BLaER1 treated with 17β-estradiol and CSF1 and Interleukin-3, amounts not matched to agents 10 nM and 100 nM (cell line): ENCODE data around the gene ARHGAP33.

Experiments
- H3K27ac ChIP-seq, 11 experiments: shearing (Covaris generic); formaldehyde crosslinking; 2 replicates each; pipeline ENCODE4 v1.8.1; 2022
- H3K27me3 ChIP-seq, 11 experiments: shearing (Covaris generic); formaldehyde crosslinking; 2 replicates each; pipeline ENCODE4 v1.8.1; 2022
- H3K36me3 ChIP-seq, 11 experiments: shearing (Covaris generic); formaldehyde crosslinking; 2 replicates each; pipeline ENCODE4 v1.8.1; 2022
- H3K4me1 ChIP-seq, 10 experiments: shearing (Covaris generic); formaldehyde crosslinking; 2 replicates each; pipeline ENCODE4 v1.8.1; 2022
- H3K4me2 ChIP-seq, 11 experiments: shearing (Covaris generic); formaldehyde crosslinking; 2 replicates each; pipeline ENCODE4 v1.8.1; 2022
- H3K4me3 ChIP-seq, 10 experiments: shearing (Covaris generic); formaldehyde crosslinking; 2 replicates each; pipeline ENCODE4 v1.8.1; 2022
- H3K9ac ChIP-seq, 11 experiments: shearing (Covaris generic); formaldehyde crosslinking; 2 replicates each; pipeline ENCODE4 v1.8.1; 2022
- H3K9me3 ChIP-seq, 11 experiments: shearing (Covaris generic); formaldehyde crosslinking; replicated peaks in 1 of 11; 2 replicates each; pipeline ENCODE4 v1.8.1; 2022
- H4K20me1 ChIP-seq, 11 experiments: shearing (Covaris generic); formaldehyde crosslinking; 2 replicates each; pipeline ENCODE4 v1.8.1; 2022
- Cebpa-rat ChIP-seq, 11 experiments: shearing (Covaris generic); IDR thresholded peaks; 2 replicates each; pipeline ENCODE4 v1.8.1; 2022

ARHGAP33 gene

DNA sequence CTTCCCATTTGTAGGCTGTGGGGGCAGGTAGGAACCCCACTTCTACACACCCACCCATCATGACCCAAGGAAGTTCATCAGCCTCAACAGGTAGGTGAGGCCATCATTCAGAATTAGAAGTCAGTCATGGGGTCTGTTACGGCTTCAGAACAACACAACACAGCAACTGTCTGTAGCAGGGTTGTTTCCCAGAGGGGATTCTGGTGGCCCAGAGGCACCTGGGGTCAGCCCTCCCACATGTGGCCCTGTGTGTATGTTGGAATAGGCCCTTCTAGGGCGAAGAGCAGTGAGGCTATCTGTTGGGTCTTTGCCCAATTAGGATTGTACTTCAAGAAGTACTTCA is 36.5 kb upstream of the ARHGAP33 start:
- H3K36me3 ChIP-seq = peaks cover 49 to 68% (median 59%) of the 10 kb centered on the region in 11 experiments
- no peaks in the 10 kb centered on the region for H3K27me3 ChIP-seq
- no peak for TF ChIP-seq Cebpa-rat (IDR thresholded peaks at IDR 0.05)
- H3K9ac ChIP-seq = peak overlapping the region in 4 of 11 experiments; percentile 19 to 85 (median 76); a peak in 4 of 22 replicates
- peaks cover 0 to 2% (median 0%) of the 10 kb centered on the region in 11 experiments; a peak in 1 of 22 replicates for H3K9me3 ChIP-seq
- peaks cover 36 to 65% (median 63%) of the 10 kb centered on the region in 11 experiments for H4K20me1 ChIP-seq
- H3K4me3 ChIP-seq = no peak overlapping the region; a peak in 2 of 20 replicates
- H3K27ac ChIP-seq = peak overlapping the region in 3 of 11 experiments; percentile 83 to 92 (median 90); a peak in 4 of 22 replicates
- H3K4me2 ChIP-seq = peak overlapping the region in 6 of 11 experiments; percentile 96 to 100 (median 98); a peak in 7 of 22 replicates
- H3K4me1 ChIP-seq = peaks cover 42 to 77% (median 62%) of the 10 kb centered on the region in 10 experiments

DNA sequence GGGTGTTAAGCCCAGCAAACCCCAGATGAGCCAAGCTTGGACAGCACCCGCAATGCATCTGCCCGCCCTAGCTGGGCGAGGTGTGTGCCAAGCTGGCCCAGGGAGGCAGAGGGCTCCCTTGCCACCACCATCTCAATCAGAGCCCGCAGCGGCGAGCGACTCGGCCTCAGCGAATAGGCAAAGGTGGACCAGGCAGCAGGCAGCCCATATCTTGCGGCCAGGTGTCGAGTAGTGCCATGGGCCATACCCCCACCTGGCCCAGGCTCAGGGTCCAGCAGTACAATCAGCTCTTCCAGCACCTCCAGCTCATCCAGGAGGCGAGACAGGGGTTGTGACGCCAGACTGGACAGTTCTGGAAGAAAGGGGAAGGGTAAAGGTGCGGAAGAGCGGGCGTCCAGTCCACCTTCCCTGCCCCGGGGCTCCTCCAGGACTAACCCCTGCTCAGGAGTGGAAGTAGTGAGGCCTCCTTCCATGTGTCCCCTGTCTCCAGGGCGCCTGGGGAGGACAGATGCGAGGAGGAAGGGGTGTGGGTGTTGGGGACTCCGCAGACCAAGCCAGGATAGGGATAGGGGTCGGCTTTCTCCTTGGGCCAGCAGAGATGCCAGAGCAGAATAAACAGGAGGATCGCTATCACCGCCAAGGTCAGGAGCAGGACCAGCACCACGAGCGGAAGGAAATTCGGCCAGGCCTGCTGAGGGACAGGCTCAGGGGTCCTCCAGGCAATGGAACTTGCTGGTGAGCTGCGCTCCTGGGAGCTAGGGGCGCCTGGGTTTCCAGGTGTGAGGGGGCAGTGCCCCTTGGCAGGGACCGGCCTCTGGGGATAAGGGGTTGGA is 35.9 kb upstream of the ARHGAP33 start:
- Histone ChIP-seq H3K4me3 (peak overlapping the region; percentile 62 to 76 (median 66)), H3K9me3 (peaks cover 0 to 6% (median 0%) of the 10 kb centered on the region in 11 experiments; a peak in 2 of 22 replicates), H4K20me1 (peaks cover 35 to 59% (median 57%) of the 10 kb centered on the region in 11 experiments), H3K4me2 (peak overlapping the region; percentile 90 to 100 (median 98)), H3K4me1 (peaks cover 48 to 81% (median 68%) of the 10 kb centered on the region in 10 experiments), H3K36me3 (peaks cover 43 to 67% (median 53%) of the 10 kb centered on the region in 11 experiments), H3K27ac (peak overlapping the region in 10 of 11 experiments; percentile 57 to 96 (median 86); a peak in 21 of 22 replicates), H3K9ac (peak overlapping the region; percentile 73 to 85 (median 82)), H3K27me3 (no peaks in the 10 kb centered on the region)
- TF ChIP-seq Cebpa-rat (IDR thresholded peaks at IDR 0.05) = no peak

DNA sequence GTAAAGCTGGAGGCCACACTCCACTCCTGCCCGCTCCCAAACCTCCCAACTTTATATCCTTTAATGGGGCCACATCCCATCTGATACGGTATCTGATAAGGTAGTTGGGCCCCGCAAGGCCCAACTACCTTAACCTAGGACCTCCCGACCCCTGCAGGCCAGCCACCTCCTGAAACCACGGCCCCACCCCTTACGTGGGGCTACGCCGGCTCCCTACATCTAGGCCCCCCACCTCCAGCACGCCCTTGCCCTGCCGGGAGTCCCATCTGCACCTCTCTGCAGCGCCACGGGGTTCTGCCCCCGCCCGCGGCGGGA is 35.3 kb upstream of the ARHGAP33 start:
- H3K4me1 ChIP-seq = peaks cover 50 to 83% (median 70%) of the 10 kb centered on the region in 10 experiments
- peak overlapping the region; percentile 90 to 100 (median 98) for H3K4me2 ChIP-seq
- peaks cover 29 to 53% (median 51%) of the 10 kb centered on the region in 11 experiments for H4K20me1 ChIP-seq
- peak overlapping the region; percentile 29 to 96 (median 83); a peak in 21 of 22 replicates for H3K27ac ChIP-seq
- no peak for TF ChIP-seq Cebpa-rat (IDR thresholded peaks at IDR 0.05)
- H3K4me3 ChIP-seq = peak overlapping the region; percentile 62 to 76 (median 66)
- peaks cover 0 to 6% (median 0%) of the 10 kb centered on the region in 11 experiments; a peak in 2 of 22 replicates for H3K9me3 ChIP-seq
- peak overlapping the region; percentile 73 to 85 (median 82) for H3K9ac ChIP-seq
- no peaks in the 10 kb centered on the region for H3K27me3 ChIP-seq
- peaks cover 37 to 62% (median 47%) of the 10 kb centered on the region in 11 experiments for H3K36me3 ChIP-seq

DNA sequence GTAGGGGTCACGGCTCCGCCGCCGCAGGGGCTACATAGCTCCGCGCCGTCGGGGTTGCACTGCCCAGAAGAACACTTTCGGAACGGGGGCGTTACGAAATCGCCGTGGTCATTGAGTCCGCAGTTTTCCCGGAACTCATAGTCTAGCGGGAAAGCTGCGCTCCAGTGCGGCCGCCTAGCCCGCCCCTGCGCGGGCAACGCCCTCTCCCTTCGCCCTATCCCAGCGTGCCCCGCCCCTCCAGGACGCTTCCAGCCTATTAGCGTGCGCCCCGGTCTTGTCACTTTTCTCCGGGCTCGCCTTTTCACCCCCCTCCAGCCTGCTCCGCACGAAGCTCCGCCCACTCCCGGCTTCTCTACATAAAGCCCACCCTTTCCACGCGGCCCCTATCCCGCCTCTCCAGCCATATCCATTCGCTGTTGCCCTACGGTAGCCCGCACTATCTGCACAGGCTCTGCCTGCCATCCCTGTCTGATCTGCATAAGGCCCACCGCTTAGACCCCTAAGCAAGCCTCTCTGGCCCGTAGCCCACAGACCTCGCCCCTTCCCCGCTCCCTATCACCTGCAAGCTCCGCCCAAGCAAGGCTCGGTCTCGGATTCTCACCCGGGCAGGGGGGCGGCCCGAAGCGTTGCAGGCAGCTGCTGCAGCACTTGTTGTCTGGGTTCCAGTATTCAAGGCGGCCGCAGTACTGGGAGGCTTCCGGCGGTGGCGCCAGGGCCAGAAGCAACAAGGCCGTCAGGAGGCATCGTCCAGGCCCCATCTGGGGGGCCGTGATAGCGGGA is 34.8 kb upstream of the ARHGAP33 start:
- H3K27me3 ChIP-seq = no peaks in the 10 kb centered on the region
- H3K4me2 ChIP-seq = peak overlapping the region; percentile 90 to 100 (median 98)
- H3K4me3 ChIP-seq = peak overlapping the region; percentile 62 to 76 (median 66)
- H4K20me1 ChIP-seq = peaks cover 24 to 48% (median 46%) of the 10 kb centered on the region in 11 experiments
- peak overlapping the region; percentile 73 to 85 (median 83) for H3K9ac ChIP-seq
- TF ChIP-seq Cebpa-rat (IDR thresholded peaks at IDR 0.05) = peak in 9 of 11 experiments; percentile 13 to 79 (median 58); a peak in 10 of 22 replicates
- H3K36me3 ChIP-seq = peaks cover 32 to 56% (median 42%) of the 10 kb centered on the region in 11 experiments
- peaks cover 50 to 79% (median 68%) of the 10 kb centered on the region in 10 experiments for H3K4me1 ChIP-seq
- H3K9me3 ChIP-seq = peaks cover 0 to 6% (median 0%) of the 10 kb centered on the region in 11 experiments; a peak in 2 of 22 replicates
- H3K27ac ChIP-seq = peak overlapping the region; percentile 35 to 96 (median 92); a peak in 21 of 22 replicates

DNA sequence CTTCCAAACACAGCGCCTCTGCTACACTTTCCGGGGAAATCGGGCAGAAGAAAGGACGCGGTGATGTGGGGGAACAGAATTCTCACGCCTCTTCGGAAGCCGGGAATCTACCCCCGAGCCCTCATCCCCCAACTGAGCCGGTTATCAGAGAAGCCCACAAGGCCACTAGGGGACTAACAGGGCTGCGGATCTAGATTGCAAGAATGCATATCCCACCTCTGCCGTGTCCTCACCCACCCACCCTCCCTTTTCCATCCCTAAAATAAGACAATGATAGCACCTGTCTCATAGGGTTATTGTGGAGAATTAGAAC is 34.2 kb upstream of the ARHGAP33 start:
- Histone ChIP-seq H3K36me3 (peaks cover 28 to 51% (median 37%) of the 10 kb centered on the region in 11 experiments), H3K9me3 (peaks cover 0 to 6% (median 0%) of the 10 kb centered on the region in 11 experiments; a peak in 2 of 22 replicates), H4K20me1 (peaks cover 24 to 42% (median 40%) of the 10 kb centered on the region in 11 experiments), H3K4me2 (peak overlapping the region; percentile 90 to 100 (median 98)), H3K9ac (peak overlapping the region; percentile 73 to 85 (median 84)), H3K27ac (peak overlapping the region; percentile 85 to 96 (median 92); a peak in 21 of 22 replicates), H3K4me1 (peaks cover 50 to 79% (median 67%) of the 10 kb centered on the region in 10 experiments), H3K27me3 (no peaks in the 10 kb centered on the region), H3K4me3 (peak overlapping the region; percentile 62 to 76 (median 66))
- TF ChIP-seq Cebpa-rat (IDR thresholded peaks at IDR 0.05) = no peak

DNA sequence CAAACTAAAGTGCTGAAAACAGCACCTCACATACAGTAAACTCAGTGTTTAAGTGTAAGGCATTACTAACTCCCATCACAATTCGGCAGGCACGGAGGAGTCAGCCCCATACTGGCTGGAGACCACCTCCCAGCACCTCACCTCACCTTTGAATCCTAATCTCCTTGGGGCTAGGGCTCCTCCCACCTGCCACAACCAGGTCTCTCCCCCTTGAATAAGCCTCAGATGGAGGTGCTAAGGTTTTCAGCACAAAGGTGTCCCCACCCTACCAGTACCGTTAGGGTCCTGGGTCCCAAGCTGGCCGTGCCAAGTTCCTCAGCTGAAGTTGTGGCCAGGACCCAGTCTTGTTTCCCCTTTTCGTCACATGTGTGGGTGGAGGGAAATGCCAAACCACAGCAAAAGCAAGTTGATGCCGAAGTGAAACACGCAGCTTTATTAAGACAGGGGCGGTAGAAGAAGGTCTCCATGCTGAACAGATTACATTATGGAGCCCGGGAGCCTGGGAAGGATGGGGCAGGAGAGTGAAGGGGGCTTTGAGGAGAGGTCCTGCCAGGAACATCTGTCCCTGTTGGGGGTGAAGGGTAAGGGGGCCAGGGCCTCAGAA is 33.1 kb upstream of the ARHGAP33 start, which contains the start of gene IGFLR1:
Gene IGFLR1, minus strand, starts transcription at position 332 of the 604 bp plus-strand sequence. CDS start 1,272 bp downstream, outside the sequence.
- Histone ChIP-seq H3K27me3 (no peaks in the 10 kb centered on the region), H3K4me3 (peak within 1 kb of the TSS; percentile 36 to 76 (median 66)), H3K9ac (peak within 1 kb of the TSS; percentile 73 to 85 (median 84)), H3K9me3 (peaks cover 0 to 6% (median 0%) of the 10 kb centered on the region in 11 experiments; a peak in 2 of 22 replicates), H3K27ac (peak within 1 kb of the TSS; percentile 85 to 96 (median 92)), H3K36me3 (peaks cover 18 to 40% (median 27%) of the 10 kb centered on the region in 11 experiments), H4K20me1 (peaks cover 15 to 32% (median 30%) of the 10 kb centered on the region in 11 experiments), H3K4me2 (peak within 1 kb of the TSS; percentile 90 to 100 (median 98)), H3K4me1 (peaks cover 52 to 79% (median 67%) of the 10 kb centered on the region in 10 experiments)
- TF ChIP-seq Cebpa-rat (IDR thresholded peaks at IDR 0.05) = peak in 1 of 11 experiments; percentile 66; a peak in 1 of 22 replicates

DNA sequence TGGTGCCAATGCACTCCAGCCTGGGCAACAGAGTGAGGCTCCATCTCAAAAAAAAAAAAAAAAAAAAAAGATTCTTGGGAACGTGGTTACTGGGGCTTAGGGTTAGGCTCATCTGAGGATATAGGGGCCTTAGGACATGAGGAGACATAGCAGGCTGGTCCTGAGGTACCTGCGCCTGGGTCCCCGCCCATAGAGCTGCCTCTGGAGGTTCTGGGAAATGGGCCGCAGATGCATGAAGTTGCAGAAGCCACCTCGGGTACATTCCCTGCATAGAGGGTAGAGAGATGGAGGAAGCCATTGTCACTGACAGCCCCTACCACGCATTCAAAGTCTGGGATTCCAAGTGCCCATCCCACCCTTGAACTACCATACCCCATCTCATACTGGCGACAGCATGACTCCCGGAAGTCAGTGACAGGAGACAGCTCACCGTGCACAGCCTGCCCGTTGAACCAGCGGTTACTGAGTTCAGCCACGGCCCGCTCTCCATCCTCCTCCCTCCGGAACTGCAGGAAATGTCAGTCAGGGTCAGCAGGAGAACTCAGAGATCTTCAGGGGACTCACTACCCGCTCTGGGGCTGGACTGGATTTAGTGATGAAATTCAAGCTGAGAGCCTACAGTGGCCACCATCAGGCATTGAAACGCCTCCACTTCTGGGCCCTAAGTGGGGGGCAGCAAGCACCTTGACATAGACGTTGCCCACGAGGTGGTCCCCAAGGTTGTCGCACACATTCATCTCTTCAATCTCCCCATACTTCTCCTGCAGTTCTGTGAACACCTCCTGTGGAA is 31.5 kb upstream of the ARHGAP33 start:
- Histone ChIP-seq H3K4me2 (peak overlapping the region; percentile 90 to 100 (median 98)), H4K20me1 (peaks cover 0 to 16% (median 14%) of the 10 kb centered on the region in 11 experiments; a peak in 19 of 22 replicates), H3K4me1 (peaks cover 60 to 78% (median 70%) of the 10 kb centered on the region in 10 experiments), H3K36me3 (peaks cover 1 to 24% (median 11%) of the 10 kb centered on the region in 11 experiments; a peak in 21 of 22 replicates), H3K9ac (peak overlapping the region in 2 of 11 experiments; percentile 90 to 95; a peak in 2 of 22 replicates), H3K27me3 (no peaks in the 10 kb centered on the region), H3K9me3 (peaks cover 0 to 6% (median 0%) of the 10 kb centered on the region in 11 experiments; a peak in 2 of 22 replicates), H3K27ac (peak overlapping the region in 9 of 11 experiments; percentile 2 to 97 (median 93); a peak in 11 of 22 replicates), H3K4me3 (peak overlapping the region; percentile 74 to 98 (median 88); a peak in 18 of 20 replicates)
- no peak for TF ChIP-seq Cebpa-rat (IDR thresholded peaks at IDR 0.05)
